OCI-M1 (cell line): ENCODE data around the gene COX4I2.

Source experiments
- DNase-seq: peaks from one replicate; lab custom pipeline; 2025; lab: John Stamatoyannopoulos, UW

Gene COX4I2

GRCh38 chr20:31676609-31676989 is 38.9 kb downstream of the COX4I2 start:
- DNase-seq, result no peak

GRCh38 chr20:31677553-31678260 is 40.0 kb downstream of the COX4I2 start:
- DNase-seq, result peak; percentile 52

- DNase-seq, result no peak
Measured at GRCh38 chr20:31678389-31679356, 41.0 kb downstream of the COX4I2 start.

- DNase-seq, result no peak
Measured at GRCh38 chr20:31679357-31680285, 41.9 kb downstream of the COX4I2 start.

- DNase-seq, result no peak
Measured at GRCh38 chr20:31680286-31681127, 42.8 kb downstream of the COX4I2 start.

GRCh38 chr20:31681128-31681727 is 43.5 kb downstream of the COX4I2 start:
- no peak for DNase-seq

- no peak for DNase-seq
Measured at GRCh38 chr20:31681769-31682168, 44.1 kb downstream of the COX4I2 start.

GRCh38 chr20:31682352-31682751 is 44.6 kb downstream of the COX4I2 start:
- no peak for DNase-seq

GRCh38 chr20:31682927-31683326 is 45.2 kb downstream of the COX4I2 start:
- no peak for DNase-seq

GRCh38 chr20:31684153-31685015 is 46.7 kb downstream of the COX4I2 start:
- no peak for DNase-seq

- DNase-seq, result no peak
Measured at GRCh38 chr20:31685853-31686643, 48.3 kb downstream of the COX4I2 start.

GRCh38 chr20:31687777-31688176 is 50.1 kb downstream of the COX4I2 start:
- no peak for DNase-seq

GRCh38 chr20:31689141-31689540 is 51.4 kb downstream of the COX4I2 start:
- DNase-seq, result no peak

GRCh38 chr20:31690124-31690666 is 52.5 kb downstream of the COX4I2 start:
- DNase-seq, result no peak

- peak; percentile 48 for DNase-seq
Measured at GRCh38 chr20:31691646-31692275, 54.0 kb downstream of the COX4I2 start.

- no peak for DNase-seq
Measured at GRCh38 chr20:31693402-31693801, 55.7 kb downstream of the COX4I2 start.

GRCh38 chr20:31693987-31694661 is 56.4 kb downstream of the COX4I2 start:
- peak; percentile 35 for DNase-seq
